Loucy (cell line): Measurements from ENCODE around the gene WDR4.

Experiments
- EZH2phosphoT487 ChIP-seq: fragments of 200-600 bp; IDR thresholded peaks from 2 replicates; pipeline ENCODE4 v1.6.1; 2018; ENCODE audit warnings: antibody characterized with exemption, mild to moderate bottlenecking, moderate library complexity, borderline replicate concordance
- TF ChIP-seq, protein P1 (sequence below): fragments of 200-600 bp; sonication (generic); conservative IDR thresholded peaks from 2 replicates; pipeline ENCODE4 v1.5.1; 2014; ENCODE audit warnings: mild to moderate bottlenecking, antibody characterized with exemption, low read length

DNA sequence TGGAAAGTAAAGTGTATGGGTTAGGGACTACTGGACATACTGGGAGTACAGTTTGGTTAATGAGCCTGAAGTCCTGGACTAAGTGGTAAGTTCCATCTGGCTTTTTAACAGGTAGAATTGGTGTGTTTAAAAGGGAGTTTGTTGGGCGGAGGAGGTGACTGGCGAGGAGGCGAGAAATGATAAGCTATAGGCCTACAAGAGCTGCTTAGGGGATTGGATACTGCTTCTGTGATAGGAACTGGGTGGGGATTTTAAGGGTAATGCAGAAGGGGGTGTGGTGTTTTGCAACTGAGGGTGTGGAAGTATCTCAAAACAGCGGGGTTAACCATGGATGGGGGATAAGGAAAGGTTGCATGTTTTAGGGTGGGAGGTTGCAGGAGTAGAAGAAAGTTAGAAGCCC lies 42.6 kb upstream of the WDR4 start:
- TF ChIP-seq, protein P1, sequence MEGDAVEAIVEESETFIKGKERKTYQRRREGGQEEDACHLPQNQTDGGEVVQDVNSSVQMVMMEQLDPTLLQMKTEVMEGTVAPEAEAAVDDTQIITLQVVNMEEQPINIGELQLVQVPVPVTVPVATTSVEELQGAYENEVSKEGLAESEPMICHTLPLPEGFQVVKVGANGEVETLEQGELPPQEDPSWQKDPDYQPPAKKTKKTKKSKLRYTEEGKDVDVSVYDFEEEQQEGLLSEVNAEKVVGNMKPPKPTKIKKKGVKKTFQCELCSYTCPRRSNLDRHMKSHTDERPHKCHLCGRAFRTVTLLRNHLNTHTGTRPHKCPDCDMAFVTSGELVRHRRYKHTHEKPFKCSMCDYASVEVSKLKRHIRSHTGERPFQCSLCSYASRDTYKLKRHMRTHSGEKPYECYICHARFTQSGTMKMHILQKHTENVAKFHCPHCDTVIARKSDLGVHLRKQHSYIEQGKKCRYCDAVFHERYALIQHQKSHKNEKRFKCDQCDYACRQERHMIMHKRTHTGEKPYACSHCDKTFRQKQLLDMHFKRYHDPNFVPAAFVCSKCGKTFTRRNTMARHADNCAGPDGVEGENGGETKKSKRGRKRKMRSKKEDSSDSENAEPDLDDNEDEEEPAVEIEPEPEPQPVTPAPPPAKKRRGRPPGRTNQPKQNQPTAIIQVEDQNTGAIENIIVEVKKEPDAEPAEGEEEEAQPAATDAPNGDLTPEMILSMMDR = no peak
- TF ChIP-seq EZH2phosphoT487 = no peak
